HepG2 (cell line): Measurements from ENCODE around the gene SMYD2. TPM values are rescaled to one million over a fixed set of nuclear protein-coding genes. Genes with fewer than 3 reads are reported as not detected.

Source experiments
- FOXK2 ChIP-seq: fragments of 450-650 bp; IDR thresholded peaks from 2 replicates; pipeline ENCODE4 v1.6.1; 2016
- HCFC1 ChIP-seq: fragments of 150-350 bp; IDR thresholded peaks from 2 replicates; pipeline ENCODE4 v1.6.1; 2014; ENCODE audit warnings: low read depth, low read length
- HNRNPL ChIP-seq: fragments of 200-400 bp; formaldehyde crosslinking; IDR thresholded peaks from 2 replicates; pipeline ENCODE4 v1.6.1; 2017; ENCODE audit warnings: mild to moderate bottlenecking, low read depth, low read length
- IRX3 ChIP-seq: sonication (generic); formaldehyde crosslinking; IDR thresholded peaks from 2 replicates; pipeline ENCODE4 v1.8.1; 2023; ENCODE audit warnings: mild to moderate bottlenecking, low read depth, missing genetic modification reagents, borderline replicate concordance
- KLF16 ChIP-seq, 2 experiments: sonication (generic) in 1 of 2; formaldehyde crosslinking in 1 of 2; IDR thresholded peaks; 2 replicates each; pipeline versions ENCODE4 v1.6.1 to v1.8.0; 2016 to 2023; ENCODE audit warnings: missing genetic modification reagents in 2 of 2, missing compliant biosample characterization in 1 of 2
- NFATC3 ChIP-seq: sonication (generic); formaldehyde crosslinking; IDR thresholded peaks from 2 replicates; pipeline ENCODE4 v1.5.1; 2020; ENCODE audit warnings: mild to moderate bottlenecking, missing genetic modification reagents
- RAD21 ChIP-seq: fragments of 450-650 bp; formaldehyde crosslinking; IDR thresholded peaks from 2 replicates; pipeline ENCODE4 v1.5.0; 2020; ENCODE audit warnings: mild to moderate bottlenecking
- SATB2 ChIP-seq: sonication (generic); formaldehyde crosslinking; IDR thresholded peaks from 2 replicates; pipeline ENCODE4 v1.5.0; 2020; ENCODE audit warnings: missing genetic modification reagents
- SNAI1 ChIP-seq: sonication (generic); formaldehyde crosslinking; IDR thresholded peaks from 2 replicates; pipeline ENCODE4 v1.5.0; 2020; ENCODE audit warnings: mild to moderate bottlenecking, missing genetic modification reagents, borderline replicate concordance
- SOX5 ChIP-seq: IDR thresholded peaks from 2 replicates; pipeline ENCODE4 v1.6.1; 2016; ENCODE audit warnings: borderline replicate concordance
- TEAD3 ChIP-seq: optimal IDR thresholded peaks from 2 replicates; pipeline ENCODE3; 2016; ENCODE audit warnings: borderline replicate concordance
- UBTF ChIP-seq: sonication (generic); formaldehyde crosslinking; IDR thresholded peaks from 2 replicates; pipeline ENCODE4 v1.4.0; 2020; ENCODE audit warnings: mild to moderate bottlenecking, missing genetic modification reagents
- ZNF160 ChIP-seq: sonication (generic); formaldehyde crosslinking; IDR thresholded peaks from 2 replicates; pipeline ENCODE4 v1.8.0; 2022; ENCODE audit warnings: mild to moderate bottlenecking, inconsistent platforms, missing genetic modification reagents
- ZNF230 ChIP-seq: sonication (generic); formaldehyde crosslinking; IDR thresholded peaks from 2 replicates; pipeline ENCODE4 v1.4.0; 2020; ENCODE audit warnings: mild to moderate bottlenecking, missing genetic modification reagents
- ZNF558 ChIP-seq: sonication (generic); formaldehyde crosslinking; IDR thresholded peaks from 2 replicates; pipeline ENCODE4 v1.9.0; 2022; ENCODE audit warnings: mild to moderate bottlenecking, missing genetic modification reagents, borderline replicate concordance
- ZNF614 ChIP-seq: IDR thresholded peaks from 2 replicates; pipeline ENCODE4 v1.6.1; 2018; ENCODE audit warnings: missing biosample characterization, missing genetic modification reagents, inconsistent platforms, borderline replicate concordance
- ZNF660 ChIP-seq: sonication (generic); formaldehyde crosslinking; IDR thresholded peaks from 2 replicates; pipeline ENCODE4 v1.5.1; 2020; ENCODE audit warnings: mild to moderate bottlenecking, low read depth, missing genetic modification reagents, borderline replicate concordance
- ZNF713 ChIP-seq: sonication (generic); formaldehyde crosslinking; IDR thresholded peaks from 2 replicates; pipeline ENCODE4 v1.4.0; 2020; ENCODE audit warnings: mild to moderate bottlenecking, missing genetic modification reagents
- ZNF724P ChIP-seq: sonication (generic); formaldehyde crosslinking; IDR thresholded peaks from 2 replicates; pipeline ENCODE4 v1.8.0; 2022; ENCODE audit warnings: missing genetic modification reagents, borderline replicate concordance
- ZNF747 ChIP-seq: sonication (generic); formaldehyde crosslinking; IDR thresholded peaks from 2 replicates; pipeline ENCODE4 v1.8.1; 2023; ENCODE audit warnings: missing genetic modification reagents, mild to moderate bottlenecking, borderline replicate concordance
- ZNF788 ChIP-seq: sonication (generic); formaldehyde crosslinking; IDR thresholded peaks from 2 replicates; pipeline ENCODE4 v1.5.0; 2020; ENCODE audit warnings: mild to moderate bottlenecking, missing genetic modification reagents, borderline replicate concordance
- polyA plus RNA-seq, 8 experiments: library from polyadenylated mRNA; depleted of rRNA in 3 of 8; stranded (reverse) in 7 of 8; unstranded in 1 of 8; fragments of >200 nt; fragmentation: Illumina TruSeq in 4 of 8; extraction: Trizol in 4 of 8; gene quantifications; 2 replicates each; pipeline versions ENCODE4 v1.2.1 to v1.2.3, GENCODE V29; 2011 to 2016; ENCODE audit warnings: low read depth in 4 of 8, missing spikeins in 1 of 8, mixed read lengths in 1 of 8; ENCODE audit not compliant: insufficient read depth in 1 of 8
- total RNA-seq, 5 experiments: library from RNA; depleted of rRNA; stranded (reverse); fragments of >200 nt; fragmentation: Illumina TruSeq; extraction: Trizol; gene quantifications; 2 replicates each; pipeline ENCODE4 v1.2.3, GENCODE V29; 2016; ENCODE audit warnings: low read depth in 1 of 5

SMYD2 gene
- total and polyA plus RNA-seq, 2 of the 13 experiments (the other 11 are each of a cell fraction or from before 2014, with no cell fraction given), result 72.7 to 139 TPM

DNA sequence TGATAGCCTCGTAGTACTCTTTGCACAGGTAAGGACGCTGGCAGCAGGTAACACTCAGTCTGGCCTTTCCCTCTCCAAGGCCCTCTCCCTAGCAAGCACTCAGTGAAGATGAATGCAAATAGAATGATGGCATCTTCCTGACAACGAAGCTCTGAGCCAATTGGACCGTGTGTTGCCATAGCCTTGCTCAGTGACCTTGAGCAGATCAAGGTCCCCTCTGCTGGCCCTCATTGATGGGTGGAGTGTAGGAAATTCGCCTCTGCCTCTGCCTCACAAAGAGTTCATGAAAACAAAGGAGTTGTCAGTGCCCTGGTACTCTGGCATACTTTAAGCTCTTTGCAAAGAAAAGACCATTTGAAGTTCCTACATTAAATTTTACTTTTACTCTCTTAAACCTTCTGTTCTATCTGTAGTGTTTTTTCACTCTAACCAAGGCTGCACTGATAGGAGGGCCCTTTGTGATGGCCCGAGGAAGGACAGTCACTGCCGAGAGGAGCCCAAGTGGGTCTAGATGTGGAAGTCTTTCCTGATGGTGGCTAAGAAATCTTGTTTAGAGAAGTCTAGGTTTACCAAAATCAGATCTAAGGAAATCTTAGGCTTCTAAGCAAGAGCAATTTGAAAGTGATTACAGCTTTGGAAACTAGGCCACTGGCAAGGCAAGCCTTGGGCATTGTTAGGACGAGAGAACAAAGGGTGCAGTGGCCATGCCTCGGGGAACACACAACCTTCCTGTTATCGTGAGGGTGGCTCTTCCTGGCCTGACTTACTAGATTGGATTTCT is 38.2 kb downstream of the SMYD2 start (continued):
- TF ChIP-seq IRX3 (CRISPR knock-in tag) (no peak), TEAD3 (CRISPR knock-in tag) (peak; percentile 69), ZNF230 (CRISPR knock-in tag) (no peak), ZNF747 (CRISPR knock-in tag) (no peak), FOXK2 (no peak), SNAI1 (CRISPR knock-in tag) (no peak), ZNF788 (CRISPR knock-in tag) (no peak), ZNF724P (no peak), HCFC1 (no peak), ZNF160 (CRISPR knock-in tag) (no peak), UBTF (CRISPR knock-in tag) (no peak), NFATC3 (CRISPR knock-in tag) (no peak), ZNF558 (no peak), SATB2 (CRISPR knock-in tag) (no peak), ZNF713 (CRISPR knock-in tag) (no peak), RAD21 (no peak), HNRNPL (no peak), KLF16 (CRISPR knock-in tag; IDR thresholded peaks at IDR 0.05) (no peak), ZNF660 (CRISPR knock-in tag) (no peak), SOX5 (CRISPR knock-in tag) (peak; percentile 62; the same call in 1 of the 2 replicates), ZNF614 (CRISPR knock-in tag) (no peak)
